H1 (cell line): ENCODE data around the gene CKM. TPM values are rescaled to one million over a fixed set of nuclear protein-coding genes. Genes with fewer than 3 reads are reported as not detected.

ENCODE experiments used
- CHD1 ChIP-seq: IDR thresholded peaks from 2 replicates; pipeline ENCODE4 v1.6.1; 2012; ENCODE audit warnings: low read depth, low read length, improper control_type of control experiment
- GTF2F1 ChIP-seq: IDR thresholded peaks from 2 replicates; pipeline ENCODE4 v1.6.1; 2012; ENCODE audit warnings: low read depth, low read length, improper control_type of control experiment, borderline replicate concordance
- POLR2A ChIP-seq, 2 experiments: IDR thresholded peaks; 1 replicate in 1 of 2; 2 replicates in 1 of 2; pipeline ENCODE4 v1.6.1; 2011; ENCODE audit warnings: low read depth in 2 of 2, low read length in 2 of 2, mild to moderate bottlenecking in 2 of 2; ENCODE audit errors: control extremely low read depth in 1 of 2
- SIX5 ChIP-seq: IDR thresholded peaks from 2 replicates; pipeline ENCODE4 v1.6.1; 2011; ENCODE audit warnings: mild to moderate bottlenecking, low read depth, low read length
- SP4 ChIP-seq: IDR thresholded peaks from 2 replicates; pipeline ENCODE4 v1.6.1; 2012; ENCODE audit warnings: low read length, inconsistent platforms
- TEAD4 ChIP-seq: IDR thresholded peaks from 2 replicates; pipeline ENCODE4 v1.6.1; 2012; ENCODE audit warnings: low read depth, low read length, inconsistent platforms, mixed read lengths
- polyA plus RNA-seq, 7 experiments: library from polyadenylated mRNA; depleted of rRNA in 3 of 7; stranded (reverse) in 5 of 7; unstranded in 2 of 7; fragments of >200 nt in 5 of 7; fragments of 200-250 nt in 2 of 7; gene quantifications; 1 replicate in 5 of 7; 2 replicates in 1 of 7; 4 replicates in 1 of 7; pipeline versions ENCODE4 v1.2.1 to v1.2.3, GENCODE V29; 2011 to 2013; ENCODE audit warnings: missing spikeins in 2 of 7, mixed read lengths in 2 of 7
- total RNA-seq: library from RNA; stranded (reverse); fragmentation: NEBNext Ultra II Directional; extraction: Animal tissue kit (Norgen Biotek cat#: 25700); gene quantifications from 2 replicates; pipeline ENCODE4 v1.2.1, GENCODE V29; 2021
- TF ChIP-seq, protein P1 (sequence below): fragments of 300-600 bp; sonication (generic); IDR thresholded peaks from 2 replicates; pipeline ENCODE4 v1.7.1; 2012; ENCODE audit warnings: low read length, moderate library complexity, mild to moderate bottlenecking, inconsistent platforms; ENCODE audit not compliant: insufficient replicate concordance

The CKM gene
- total and polyA plus RNA-seq, 2 of the 8 experiments (the other 6 are each of a cell fraction or from before 2014, with no cell fraction given): 0.08 TPM; not detected in 1

DNA sequence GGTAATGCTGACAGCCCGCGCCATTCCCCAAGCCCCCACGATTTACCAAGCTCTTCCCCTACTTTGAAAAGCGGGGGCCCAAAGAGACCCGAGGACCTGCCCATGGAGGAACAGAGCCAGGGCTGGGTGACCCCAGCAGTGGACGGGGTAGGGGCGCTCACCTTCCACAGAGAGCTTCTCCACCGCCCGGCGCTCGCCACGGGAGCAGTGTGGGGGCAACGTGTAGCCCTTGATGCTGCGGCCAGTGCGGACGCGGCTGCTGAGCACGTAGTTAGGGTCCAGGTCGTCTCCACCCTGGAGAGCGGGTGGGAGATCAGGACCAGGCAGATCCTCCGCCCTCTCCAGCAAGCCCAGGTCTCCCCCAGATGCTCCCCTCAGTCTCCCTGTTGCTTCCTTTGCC is 7.4 kb downstream of the CKM start (continued):
- TF ChIP-seq, protein P1, sequence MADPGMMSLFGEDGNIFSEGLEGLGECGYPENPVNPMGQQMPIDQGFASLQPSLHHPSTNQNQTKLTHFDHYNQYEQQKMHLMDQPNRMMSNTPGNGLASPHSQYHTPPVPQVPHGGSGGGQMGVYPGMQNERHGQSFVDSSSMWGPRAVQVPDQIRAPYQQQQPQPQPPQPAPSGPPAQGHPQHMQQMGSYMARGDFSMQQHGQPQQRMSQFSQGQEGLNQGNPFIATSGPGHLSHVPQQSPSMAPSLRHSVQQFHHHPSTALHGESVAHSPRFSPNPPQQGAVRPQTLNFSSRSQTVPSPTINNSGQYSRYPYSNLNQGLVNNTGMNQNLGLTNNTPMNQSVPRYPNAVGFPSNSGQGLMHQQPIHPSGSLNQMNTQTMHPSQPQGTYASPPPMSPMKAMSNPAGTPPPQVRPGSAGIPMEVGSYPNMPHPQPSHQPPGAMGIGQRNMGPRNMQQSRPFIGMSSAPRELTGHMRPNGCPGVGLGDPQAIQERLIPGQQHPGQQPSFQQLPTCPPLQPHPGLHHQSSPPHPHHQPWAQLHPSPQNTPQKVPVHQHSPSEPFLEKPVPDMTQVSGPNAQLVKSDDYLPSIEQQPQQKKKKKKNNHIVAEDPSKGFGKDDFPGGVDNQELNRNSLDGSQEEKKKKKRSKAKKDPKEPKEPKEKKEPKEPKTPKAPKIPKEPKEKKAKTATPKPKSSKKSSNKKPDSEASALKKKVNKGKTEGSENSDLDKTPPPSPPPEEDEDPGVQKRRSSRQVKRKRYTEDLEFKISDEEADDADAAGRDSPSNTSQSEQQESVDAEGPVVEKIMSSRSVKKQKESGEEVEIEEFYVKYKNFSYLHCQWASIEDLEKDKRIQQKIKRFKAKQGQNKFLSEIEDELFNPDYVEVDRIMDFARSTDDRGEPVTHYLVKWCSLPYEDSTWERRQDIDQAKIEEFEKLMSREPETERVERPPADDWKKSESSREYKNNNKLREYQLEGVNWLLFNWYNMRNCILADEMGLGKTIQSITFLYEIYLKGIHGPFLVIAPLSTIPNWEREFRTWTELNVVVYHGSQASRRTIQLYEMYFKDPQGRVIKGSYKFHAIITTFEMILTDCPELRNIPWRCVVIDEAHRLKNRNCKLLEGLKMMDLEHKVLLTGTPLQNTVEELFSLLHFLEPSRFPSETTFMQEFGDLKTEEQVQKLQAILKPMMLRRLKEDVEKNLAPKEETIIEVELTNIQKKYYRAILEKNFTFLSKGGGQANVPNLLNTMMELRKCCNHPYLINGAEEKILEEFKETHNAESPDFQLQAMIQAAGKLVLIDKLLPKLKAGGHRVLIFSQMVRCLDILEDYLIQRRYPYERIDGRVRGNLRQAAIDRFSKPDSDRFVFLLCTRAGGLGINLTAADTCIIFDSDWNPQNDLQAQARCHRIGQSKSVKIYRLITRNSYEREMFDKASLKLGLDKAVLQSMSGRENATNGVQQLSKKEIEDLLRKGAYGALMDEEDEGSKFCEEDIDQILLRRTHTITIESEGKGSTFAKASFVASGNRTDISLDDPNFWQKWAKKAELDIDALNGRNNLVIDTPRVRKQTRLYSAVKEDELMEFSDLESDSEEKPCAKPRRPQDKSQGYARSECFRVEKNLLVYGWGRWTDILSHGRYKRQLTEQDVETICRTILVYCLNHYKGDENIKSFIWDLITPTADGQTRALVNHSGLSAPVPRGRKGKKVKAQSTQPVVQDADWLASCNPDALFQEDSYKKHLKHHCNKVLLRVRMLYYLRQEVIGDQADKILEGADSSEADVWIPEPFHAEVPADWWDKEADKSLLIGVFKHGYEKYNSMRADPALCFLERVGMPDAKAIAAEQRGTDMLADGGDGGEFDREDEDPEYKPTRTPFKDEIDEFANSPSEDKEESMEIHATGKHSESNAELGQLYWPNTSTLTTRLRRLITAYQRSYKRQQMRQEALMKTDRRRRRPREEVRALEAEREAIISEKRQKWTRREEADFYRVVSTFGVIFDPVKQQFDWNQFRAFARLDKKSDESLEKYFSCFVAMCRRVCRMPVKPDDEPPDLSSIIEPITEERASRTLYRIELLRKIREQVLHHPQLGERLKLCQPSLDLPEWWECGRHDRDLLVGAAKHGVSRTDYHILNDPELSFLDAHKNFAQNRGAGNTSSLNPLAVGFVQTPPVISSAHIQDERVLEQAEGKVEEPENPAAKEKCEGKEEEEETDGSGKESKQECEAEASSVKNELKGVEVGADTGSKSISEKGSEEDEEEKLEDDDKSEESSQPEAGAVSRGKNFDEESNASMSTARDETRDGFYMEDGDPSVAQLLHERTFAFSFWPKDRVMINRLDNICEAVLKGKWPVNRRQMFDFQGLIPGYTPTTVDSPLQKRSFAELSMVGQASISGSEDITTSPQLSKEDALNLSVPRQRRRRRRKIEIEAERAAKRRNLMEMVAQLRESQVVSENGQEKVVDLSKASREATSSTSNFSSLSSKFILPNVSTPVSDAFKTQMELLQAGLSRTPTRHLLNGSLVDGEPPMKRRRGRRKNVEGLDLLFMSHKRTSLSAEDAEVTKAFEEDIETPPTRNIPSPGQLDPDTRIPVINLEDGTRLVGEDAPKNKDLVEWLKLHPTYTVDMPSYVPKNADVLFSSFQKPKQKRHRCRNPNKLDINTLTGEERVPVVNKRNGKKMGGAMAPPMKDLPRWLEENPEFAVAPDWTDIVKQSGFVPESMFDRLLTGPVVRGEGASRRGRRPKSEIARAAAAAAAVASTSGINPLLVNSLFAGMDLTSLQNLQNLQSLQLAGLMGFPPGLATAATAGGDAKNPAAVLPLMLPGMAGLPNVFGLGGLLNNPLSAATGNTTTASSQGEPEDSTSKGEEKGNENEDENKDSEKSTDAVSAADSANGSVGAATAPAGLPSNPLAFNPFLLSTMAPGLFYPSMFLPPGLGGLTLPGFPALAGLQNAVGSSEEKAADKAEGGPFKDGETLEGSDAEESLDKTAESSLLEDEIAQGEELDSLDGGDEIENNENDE: no peak
- no peak for TF ChIP-seq CHD1
- TF ChIP-seq SIX5: no peak
- TF ChIP-seq GTF2F1: no peak
- no peak for TF ChIP-seq SP4
- TF ChIP-seq TEAD4: no peak
- no peak for TF ChIP-seq POLR2A (IDR thresholded peaks at IDR 0.05; ENCODE audit: control extremely low read depth in 1 of 2, low read depth in 2 of 2, low read length in 2 of 2)
